SK-N-MC (cell line): ENCODE results near the gene TEX50.

Experiments
- EZH2 ChIP-seq: fragments of 200-600 bp; sonication (generic); IDR thresholded peaks from one replicate; pipeline ENCODE4 v1.6.1; 2017; ENCODE audit warnings: antibody characterized with exemption
- FOXP2 ChIP-seq: optimal IDR thresholded peaks from 2 replicates; pipeline ENCODE3; 2011; ENCODE audit warnings: mild to moderate bottlenecking, moderate library complexity; ENCODE audit not compliant: insufficient read depth; ENCODE audit errors: extremely low read length, control extremely low read depth
- POLR2AphosphoS5 ChIP-seq: IDR thresholded peaks from 2 replicates; pipeline ENCODE4 v1.6.1; 2012; ENCODE audit warnings: mild to moderate bottlenecking, low read depth, low read length, borderline replicate concordance

- TF ChIP-seq POLR2AphosphoS5 (no peak), EZH2 (no peak), FOXP2 (no peak)
Observed at GRCh38 chr1:173590557-173590956, 44.6 kb upstream of the TEX50 start.
